GM18858 (cell line): Measurements from ENCODE around the gene TCEAL2.
"Not testable (repeated sequence)": the region's sequence is repeated elsewhere in the genome, so short reads cannot be mapped to it uniquely, and the experiment has no call there.

Experiments
- ATAC-seq: cut with Tn5 transposase; IDR thresholded peaks from one replicate; pipeline ENCODE4 v1.9.1; 2021; ENCODE audit not compliant: unreplicated experiment

The TCEAL2 gene

DNA sequence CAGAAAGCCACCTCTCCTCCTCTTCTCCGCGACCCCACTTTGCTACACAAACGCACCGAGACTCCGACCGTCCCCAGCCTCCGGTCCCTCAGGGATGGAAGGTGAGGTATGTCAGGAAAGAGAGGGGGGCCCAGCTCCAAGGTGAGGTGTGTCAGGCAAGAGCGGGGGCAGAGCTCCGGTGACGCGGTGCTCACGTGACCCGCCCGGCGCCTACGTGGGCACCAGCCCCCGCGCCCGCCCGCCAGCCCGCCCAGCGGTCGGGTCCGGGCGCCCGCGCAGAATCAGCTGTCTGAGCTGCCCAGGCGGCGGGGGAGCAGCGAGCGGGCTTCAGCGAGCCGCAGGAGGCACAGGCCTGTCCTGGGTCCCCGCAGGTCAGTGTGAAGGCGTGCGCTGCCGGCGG is at the start of gene TCEAL2:
Gene TCEAL2 (plus strand): TSS at position 244 of the 400 bp plus-strand sequence. CDS start 1,152 bp downstream, outside the sequence.
- not testable (repeated sequence) for ATAC-seq

GRCh38 chrX:102077426-102077825 is 48.1 kb upstream of the TCEAL2 start:
- no peak for ATAC-seq

DNA sequence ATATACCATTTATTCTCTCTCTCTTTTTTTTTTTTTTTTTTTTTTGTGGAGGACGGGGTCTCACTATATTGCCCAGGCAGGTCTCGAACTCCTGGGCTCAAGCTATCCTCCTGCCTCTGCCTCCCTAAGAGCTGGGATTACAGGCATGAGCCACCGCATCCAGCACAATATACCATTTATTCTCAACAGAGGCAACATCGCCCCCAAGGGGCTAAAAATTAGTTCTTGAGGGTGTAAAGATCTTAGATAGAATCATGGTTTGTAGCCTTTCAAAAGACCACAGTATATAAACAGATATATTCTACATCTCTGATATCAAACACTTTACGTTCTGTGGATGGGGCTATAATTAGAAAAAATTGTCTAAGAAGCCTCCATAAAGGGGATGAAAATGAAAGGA is 39.8 kb upstream of the TCEAL2 start:
- ATAC-seq: no peak

GRCh38 chrX:102113367-102113766 is 12.1 kb upstream of the TCEAL2 start:
- no peak for ATAC-seq

DNA sequence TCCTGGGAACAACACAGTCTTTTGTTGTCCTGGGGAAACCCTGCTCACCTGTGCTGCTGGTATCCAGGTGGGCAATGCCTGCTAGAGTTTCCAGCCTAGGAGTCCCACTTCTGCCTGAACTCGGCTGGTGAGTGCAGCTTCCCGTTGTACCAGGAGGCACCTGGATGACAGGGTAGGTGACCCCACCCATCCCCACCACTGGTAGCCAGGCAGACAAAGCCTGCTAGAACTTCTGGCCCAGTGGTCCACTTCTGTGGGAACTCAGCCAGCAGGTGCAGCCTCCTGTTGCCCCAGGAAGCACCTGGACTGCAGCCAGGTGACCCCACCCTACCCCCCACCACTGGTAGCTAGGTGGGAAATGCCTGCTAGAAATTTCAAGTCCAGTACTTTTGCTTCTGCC is 9.7 kb upstream of the TCEAL2 start:
- no peak for ATAC-seq

DNA sequence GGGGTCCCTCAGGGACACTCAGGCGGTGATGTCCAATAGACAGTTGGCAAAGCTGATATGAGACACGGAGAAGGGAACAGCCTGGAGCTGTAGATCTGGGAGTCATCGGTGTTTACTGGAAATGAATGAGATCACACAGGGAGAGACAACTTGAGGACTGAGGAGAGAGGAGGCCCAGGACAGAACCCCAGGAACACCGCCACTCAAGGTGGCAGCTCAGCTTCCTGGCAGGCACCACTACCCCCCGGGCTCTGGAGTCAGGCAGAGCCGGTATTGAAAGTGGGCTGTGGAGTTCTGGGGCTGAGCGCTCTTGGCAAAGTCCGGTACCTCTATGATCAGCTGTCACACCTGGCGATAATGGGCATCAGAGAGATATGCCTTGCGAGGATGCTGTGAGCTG is 465 bp upstream of the TCEAL2 start:
- not testable (repeated sequence) for ATAC-seq

- ATAC-seq: not testable (repeated sequence)
Measured at GRCh38 chrX:102126080-102126818, 770 bp downstream of the TCEAL2 start.

DNA sequence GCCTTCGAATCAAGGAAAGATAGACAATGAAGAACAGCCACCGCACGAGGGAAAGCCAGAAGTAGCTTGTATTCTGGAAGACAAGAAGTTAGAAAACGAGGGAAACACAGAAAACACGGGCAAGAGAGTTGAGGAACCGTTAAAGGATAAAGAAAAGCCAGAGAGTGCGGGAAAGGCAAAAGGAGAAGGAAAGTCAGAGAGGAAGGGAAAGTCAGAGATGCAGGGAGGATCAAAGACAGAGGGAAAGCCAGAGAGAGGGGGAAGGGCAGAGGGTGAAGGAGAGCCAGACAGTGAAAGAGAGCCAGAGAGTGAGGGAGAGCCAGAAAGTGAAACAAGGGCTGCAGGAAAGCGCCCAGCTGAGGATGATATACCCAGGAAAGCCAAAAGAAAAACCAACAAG is 1.4 kb downstream of the TCEAL2 start:
- no peak for ATAC-seq

DNA sequence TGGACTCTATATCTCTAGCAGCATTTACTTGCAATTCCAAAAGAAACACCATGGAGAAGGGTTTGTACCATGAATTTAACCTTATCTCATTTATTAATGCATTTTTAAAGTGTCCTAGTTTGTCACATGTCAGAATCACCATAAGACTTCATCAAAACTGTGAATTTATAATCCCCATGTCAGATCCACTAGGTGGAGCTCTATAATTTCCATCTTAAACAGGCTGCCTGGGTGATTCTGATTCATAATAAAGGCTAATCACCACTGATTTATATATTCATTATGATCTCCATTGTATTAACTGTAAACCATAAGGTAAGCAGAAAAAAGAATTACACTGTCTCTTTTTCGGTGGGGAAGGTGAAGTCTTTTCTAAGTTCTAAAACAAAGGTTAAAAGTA is 4.0 kb downstream of the TCEAL2 start:
- ATAC-seq: no peak

- ATAC-seq: no peak
Measured at GRCh38 chrX:102138064-102138463, 12.6 kb downstream of the TCEAL2 start.

- not testable (repeated sequence) for ATAC-seq
Measured at GRCh38 chrX:102140876-102141275, 15.4 kb downstream of the TCEAL2 start.

DNA sequence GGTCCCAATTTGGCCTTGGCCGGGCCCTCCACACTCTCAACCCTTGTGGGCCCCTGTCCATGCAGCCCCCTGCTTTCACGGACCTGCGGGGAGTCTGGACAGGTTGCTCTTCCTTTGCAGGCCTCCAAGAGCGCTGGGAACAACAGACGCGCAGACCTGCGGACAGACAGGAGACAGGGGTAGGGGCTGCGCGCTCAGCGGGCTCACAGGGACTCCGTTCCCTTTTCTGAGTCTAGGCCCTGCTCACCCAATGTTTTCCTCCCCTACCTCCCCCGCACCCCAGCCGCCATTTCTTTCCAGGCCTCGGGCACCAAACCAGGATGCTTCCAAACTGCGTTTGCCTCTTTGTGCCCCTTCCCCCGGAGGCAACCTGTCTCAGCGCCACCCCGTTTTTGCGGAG is 16.2 kb downstream of the TCEAL2 start:
- ATAC-seq: not testable (repeated sequence)

- not testable (repeated sequence) for ATAC-seq
Measured at GRCh38 chrX:102142274-102142673, 16.8 kb downstream of the TCEAL2 start, which contains the start of gene TCEAL6. Gene TCEAL6, minus strand, starts transcription at chrX:102142481.

DNA sequence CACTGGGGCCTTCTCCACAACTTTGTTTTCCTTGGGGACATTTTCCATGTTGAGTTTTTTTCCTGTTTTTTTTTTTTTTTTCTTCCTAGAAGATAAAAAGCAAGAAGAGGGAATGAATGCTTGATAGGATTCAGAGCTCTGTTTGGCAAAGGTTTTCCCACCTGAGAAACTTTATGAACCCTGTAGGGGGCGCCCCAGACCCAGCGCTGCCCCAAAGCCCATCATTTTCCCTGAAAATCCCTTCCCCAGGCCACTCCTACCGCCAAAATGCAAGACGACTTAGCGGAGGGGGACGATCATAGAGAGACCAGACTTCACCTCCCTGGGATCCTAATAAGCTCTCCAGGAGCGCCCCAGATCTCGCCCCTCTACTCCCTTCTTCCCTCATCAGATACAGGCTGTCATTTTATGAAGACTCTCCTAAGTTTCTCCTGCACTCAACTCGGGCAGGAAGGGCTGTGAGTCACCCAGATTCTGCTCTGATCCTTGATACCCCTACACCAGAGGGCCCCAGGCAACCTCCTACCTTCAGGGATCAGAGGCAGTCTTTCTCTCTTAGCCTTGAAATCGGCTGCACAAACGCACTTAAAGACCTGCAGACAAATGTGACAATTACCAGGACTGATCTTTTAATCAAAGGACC is 28.9 kb downstream of the TCEAL2 start:
- no peak for ATAC-seq

GRCh38 chrX:102154900-102155805 is 29.7 kb downstream of the TCEAL2 start:
- ATAC-seq: no peak

GRCh38 chrX:102155806-102156179 is 30.3 kb downstream of the TCEAL2 start, which contains the start of gene BEX5:
Gene BEX5, minus strand, starts transcription at chrX:102155977. Its CDS starts 1,712 bp downstream, at chrX:102154265.
- ATAC-seq: peak; percentile 99
